GM12878 (cell line): ENCODE measurements around the gene SHROOM2. TPM values are rescaled to one million over a fixed set of nuclear protein-coding genes. Genes with fewer than 3 reads are reported as not detected.

Experiments
- ATAC-seq: fragments of 200-7000 bp; cut with Tn5 transposase; 3 replicates; pipeline ENCODE4 v1.9.1; 2020; ENCODE audit warnings: mild to moderate bottlenecking, moderate library complexity
- BruUV-seq: library from RNA; stranded (reverse); fragments of 400-500 nt; replicated peaks from 2 replicates; lab custom pipeline; 2021; lab: Mats Ljungman, UMichigan
- CTCF ChIA-PET: fragments of 300-600 bp; sonication (Branson Sonifier 250); formaldehyde crosslinking; extraction: SDS; loops from one replicate; lab custom pipeline; 2021; ENCODE audit warnings: inconsistent platforms; lab: Yijun Ruan, JAX
- POLR2A ChIA-PET: fragments of 350-600 bp; formaldehyde crosslinking; extraction: SDS; loops from one replicate; lab custom pipeline; 2021; ENCODE audit warnings: inconsistent platforms; lab: Charles Lee
- RAD21 ChIA-PET: fragments of 300-600 bp; sonication (Branson Sonifier 250); formaldehyde crosslinking; loops from one replicate; lab custom pipeline; 2023; ENCODE audit warnings: antibody characterized with exemption; ENCODE audit not compliant: unreplicated experiment; lab: Charles Lee
- SMC1A ChIA-PET: fragments of 300-600 bp; sonication (Branson Sonifier 250); formaldehyde crosslinking; loops from one replicate; lab custom pipeline; 2023; ENCODE audit not compliant: unreplicated experiment, uncharacterized antibody; lab: Charles Lee
- DNase-seq: peaks from one replicate; pipeline ENCODE4 v3.0.0-alpha.2; 2011; ENCODE audit warnings: low read depth, low spot score
- FAIRE-seq: peaks from 3 replicates; lab custom pipeline; 2011; peaks lifted over from hg19 to GRCh38; lab: Jason Lieb, UNC
- H2AFZ ChIP-seq: 2 replicates; pipeline ENCODE4 v1.6.0; 2011; ENCODE audit warnings: low read depth, low read length, control low read depth; ENCODE audit not compliant: control insufficient read depth
- H3K27ac ChIP-seq: 2 replicates; pipeline ENCODE4 v1.5.1; 2011; ENCODE audit warnings: control low read depth; ENCODE audit not compliant: control insufficient read depth, insufficient read depth
- H3K27me3 ChIP-seq, 2 experiments: replicated peaks in 1 of 2; 2 replicates each; pipeline versions ENCODE4 v1.6.0 to v1.6.1; 2011; ENCODE audit warnings: low read length in 1 of 2; ENCODE audit not compliant: control insufficient read depth in 2 of 2, insufficient read depth in 2 of 2
- H3K36me3 ChIP-seq, 2 experiments: 2 replicates each; pipeline ENCODE4 v1.5.1; 2011; ENCODE audit warnings: low read length in 1 of 2; ENCODE audit not compliant: control insufficient read depth in 2 of 2, insufficient read depth in 2 of 2
- H3K4me1 ChIP-seq: 2 replicates; pipeline ENCODE4 v1.6.1; 2011; ENCODE audit warnings: mild to moderate bottlenecking, low read length, moderate library complexity, mixed read lengths; ENCODE audit not compliant: control insufficient read depth, insufficient read depth
- H3K4me2 ChIP-seq: 2 replicates; pipeline ENCODE4 v1.6.0; 2011; ENCODE audit warnings: control low read depth; ENCODE audit not compliant: control insufficient read depth, insufficient read depth
- H3K4me3 ChIP-seq: fragments of 200-600 bp; sonication (generic); 2 replicates; pipeline ENCODE4 v1.5.1; 2016
- H3K79me2 ChIP-seq: 2 replicates; pipeline ENCODE4 v1.6.0; 2011; ENCODE audit warnings: low read length; ENCODE audit not compliant: control insufficient read depth, insufficient read depth
- H3K9ac ChIP-seq: 2 replicates; pipeline ENCODE4 v1.8.0; 2011; ENCODE audit warnings: low read length, control low read depth, mixed read lengths; ENCODE audit not compliant: control insufficient read depth, insufficient read depth
- H3K9me3 ChIP-seq: replicated peaks from 3 replicates; pipeline ENCODE4 v1.5.1; 2011; ENCODE audit warnings: mild to moderate bottlenecking, low read length; ENCODE audit not compliant: control insufficient read depth, insufficient read depth
- H4K20me1 ChIP-seq: 2 replicates; pipeline ENCODE4 v1.6.0; 2011; ENCODE audit not compliant: control insufficient read depth, insufficient read depth
- ELK1 ChIP-seq: IDR thresholded peaks from 2 replicates; pipeline ENCODE4 v1.6.1; 2012; ENCODE audit warnings: low read depth, low read length, improper control_type of control experiment
- REST ChIP-seq: IDR thresholded peaks from 2 replicates; pipeline ENCODE4 v1.6.1; 2012; ENCODE audit warnings: mild to moderate bottlenecking, low read depth, low read length
- SMAD5 ChIP-seq: IDR thresholded peaks from 2 replicates; pipeline ENCODE4 v1.6.1; 2016; ENCODE audit warnings: antibody characterized with exemption, low read depth
- TBL1XR1 ChIP-seq: IDR thresholded peaks from 2 replicates; pipeline ENCODE4 v1.6.1; 2012; ENCODE audit warnings: low read depth, low read length, improper control_type of control experiment
- ZNF207 ChIP-seq: fragments of 450-650 bp; IDR thresholded peaks from 2 replicates; pipeline ENCODE4 v1.6.1; 2014; ENCODE audit warnings: antibody characterized with exemption, mild to moderate bottlenecking, borderline replicate concordance
- WGBS: methylation state at CpG from one replicate; pipeline ENCODE4 v1.1.6; 2016; ENCODE audit warnings: low lambda C conversion rate; ENCODE audit not compliant: insufficient replicate concordance, insufficient coverage; ENCODE audit errors: missing lambda C conversion rate; 5-methylcytosine and 5-hydroxymethylcytosine counted together
- in situ Hi-C: fragments of 300-500 bp; cut with MboI; formaldehyde crosslinking; loops from 9 replicates; pipeline ENCODE4 v1.14.3; 2018; ENCODE audit warnings: mixed read lengths
- intact Hi-C: fragments of 100-400 bp; cut with micrococcal nuclease; formaldehyde crosslinking; loops from one replicate; pipeline ENCODE4 v1.14.2; 2022; ENCODE audit not compliant: unreplicated experiment
- polyA plus RNA-seq, 11 experiments: library from polyadenylated mRNA; depleted of rRNA in 4 of 11; unstranded in 6 of 11; stranded (reverse) in 5 of 11; fragments of >200 nt; fragmentation: Nextera tagmentation in 4 of 11; fragmentation: Illumina TruSeq in 1 of 11; extraction: Ambion mirVana in 4 of 11; extraction: Trizol in 1 of 11; gene quantifications; 1 replicate in 1 of 11; 2 replicates in 10 of 11; pipeline versions ENCODE4 v1.2.1 to v1.2.3, GENCODE V29; 2011 to 2016; ENCODE audit warnings: inconsistent platforms in 2 of 11, missing spikeins in 2 of 11, low read depth in 1 of 11
- total RNA-seq, 4 experiments: library from RNA; depleted of rRNA in 3 of 4; stranded (reverse); fragments of >200 nt in 3 of 4; fragmentation: Illumina TruSeq in 1 of 4; extraction: Trizol in 1 of 4; gene quantifications; 2 replicates each; pipeline versions ENCODE4 v1.2.1 to v1.2.3, GENCODE V29; 2013 to 2021

The SHROOM2 gene
- total and polyA plus RNA-seq, 10 of the 15 experiments (the other 5 are each of a cell fraction or from before 2014, with no cell fraction given), result under 0.01 to 0.15 (median 0.09) TPM; not detected in 2

GRCh38 chrX:9789555-9789954, 3.3 kb downstream of the SHROOM2 start:
- no peak overlapping the region for H3K27ac ChIP-seq
- no peak overlapping the region for H3K9ac ChIP-seq
- in situ Hi-C loops, result no loop called here
- ATAC-seq (no peak), FAIRE-seq (no peak), DNase-seq (no peak)
- TF ChIP-seq TBL1XR1 (no peak), ELK1 (no peak), ZNF207 (no peak), SMAD5 (no peak), REST (no peak)
- no peaks in the 10 kb centered on the region for H3K9me3 ChIP-seq
- intact Hi-C loops, result no loop called here
- H3K36me3 ChIP-seq, result no peaks in the 10 kb centered on the region
- H3K4me3 ChIP-seq, result no peak overlapping the region
- H4K20me1 ChIP-seq, result no peaks in the 10 kb centered on the region
- RAD21 ChIA-PET, result no interaction called here
- no peak overlapping the region for H3K4me2 ChIP-seq
- H3K27me3 ChIP-seq, result peaks cover 0 to 2% of the 10 kb centered on the region in 2 experiments; a peak in 2 of 4 replicates
- no peaks in the 10 kb centered on the region for H3K79me2 ChIP-seq
- WGBS, result 20% methylated on average over 5 of the region's 5 CpGs
- CTCF ChIA-PET, result no interaction called here
- POLR2A ChIA-PET, result no interaction called here
- H3K4me1 ChIP-seq, result no peaks in the 10 kb centered on the region
- no peak overlapping the region for H2AFZ ChIP-seq
- BruUV-seq, result no TSS peak
- SMC1A ChIA-PET, result no interaction called here
